H1 (cell line): ENCODE measurements around the gene RILPL2. TPM values are rescaled to one million over a fixed set of nuclear protein-coding genes. Genes with fewer than 3 reads are reported as not detected.
"Not testable (repeated sequence)": the region's sequence is repeated elsewhere in the genome, so short reads cannot be mapped to it uniquely, and the experiment has no call there.

Source experiments
- CTCF ChIA-PET: fragments of 300-600 bp; sonication (Branson Sonifier 250); formaldehyde crosslinking; loops from one replicate; lab custom pipeline; 2021; ENCODE audit not compliant: partially characterized antibody; lab: Charles Lee
- POLR2A ChIA-PET: fragments of 300-600 bp; sonication (Branson Sonifier 250); formaldehyde crosslinking; loops from one replicate; lab custom pipeline; 2021; ENCODE audit warnings: inconsistent platforms; ENCODE audit not compliant: partially characterized antibody; lab: Charles Lee
- DNase-seq, 2 experiments: peaks; one replicate each; pipeline versions ENCODE4 v3.0.0 to v3.0.0-alpha.2; 2010 to 2022; ENCODE audit warnings: low spot score in 2 of 2, low read depth in 1 of 2, mixed read lengths in 1 of 2
- FAIRE-seq: peaks from 2 replicates; lab custom pipeline; 2011; peaks lifted over from hg19 to GRCh38; lab: Jason Lieb, UNC
- H2AFZ ChIP-seq: 2 replicates; pipeline ENCODE4 v1.8.1; 2012; ENCODE audit warnings: low read length, inconsistent platforms
- H2AK5ac ChIP-seq: 2 replicates; pipeline ENCODE4 v1.6.1; 2013; ENCODE audit warnings: low read depth, low read length
- H2BK120ac ChIP-seq: replicated peaks from 2 replicates; pipeline ENCODE3; 2013; ENCODE audit warnings: low read depth, low read length, inconsistent platforms
- H2BK12ac ChIP-seq: 2 replicates; pipeline ENCODE4 v1.6.1; 2013; ENCODE audit warnings: low read depth, low read length
- H2BK15ac ChIP-seq: 2 replicates; pipeline ENCODE4 v1.6.1; 2013; ENCODE audit warnings: low read length
- H2BK20ac ChIP-seq: 2 replicates; pipeline ENCODE4 v1.6.1; 2013; ENCODE audit warnings: low read length
- H2BK5ac ChIP-seq: 2 replicates; pipeline ENCODE4 v1.6.1; 2013; ENCODE audit warnings: low read depth, low read length
- H3K14ac ChIP-seq: 2 replicates; pipeline ENCODE4 v1.6.1; 2013; ENCODE audit warnings: inconsistent platforms; ENCODE audit not compliant: insufficient read length
- H3K18ac ChIP-seq: 2 replicates; pipeline ENCODE4 v1.6.1; 2013; ENCODE audit warnings: low read length; ENCODE audit errors: extremely low read depth
- H3K23ac ChIP-seq: 2 replicates; pipeline ENCODE4 v1.6.1; 2013; ENCODE audit warnings: inconsistent platforms; ENCODE audit not compliant: insufficient read length
- H3K23me2 ChIP-seq: 2 replicates; pipeline ENCODE4 v1.6.1; 2013; ENCODE audit warnings: low read depth, low read length
- H3K27ac ChIP-seq: 2 replicates; pipeline ENCODE4 v1.6.1; 2011; ENCODE audit warnings: low read depth, low read length, inconsistent platforms
- H3K27me3 ChIP-seq, 4 experiments: replicated peaks in 1 of 4; 1 replicate in 1 of 4; 2 replicates in 3 of 4; pipeline versions ENCODE4 v1.6.1 to v1.8.1; 2011 to 2013; ENCODE audit warnings: low read length in 3 of 4, mild to moderate bottlenecking in 3 of 4, inconsistent platforms in 2 of 4, mixed read lengths in 2 of 4, moderate library complexity in 1 of 4; ENCODE audit not compliant: control insufficient read depth in 3 of 4, insufficient read depth in 3 of 4; ENCODE audit errors: extremely low read depth in 1 of 4
- H3K36me3 ChIP-seq, 4 experiments: 2 replicates each; pipeline versions ENCODE4 v1.6.1 to v1.8.1; 2011 to 2013; ENCODE audit warnings: mild to moderate bottlenecking in 4 of 4, low read length in 3 of 4, moderate library complexity in 2 of 4, control low read depth in 1 of 4, inconsistent platforms in 1 of 4; ENCODE audit not compliant: insufficient read depth in 4 of 4, control insufficient read depth in 2 of 4
- H3K4ac ChIP-seq: replicated peaks from 2 replicates; pipeline ENCODE3; 2013; ENCODE audit warnings: low read length, low read depth, mixed read lengths, inconsistent platforms; ENCODE audit not compliant: insufficient read length
- H3K4me1 ChIP-seq, 4 experiments: replicated peaks in 1 of 4; 1 replicate in 1 of 4; 2 replicates in 3 of 4; pipeline versions ENCODE4 v1.6.1 to v1.8.1; 2011 to 2013; ENCODE audit warnings: low read length in 3 of 4, inconsistent platforms in 2 of 4, mixed read lengths in 1 of 4; ENCODE audit not compliant: insufficient read depth in 4 of 4, control insufficient read depth in 3 of 4
- H3K4me2 ChIP-seq, 2 experiments: 2 replicates each; pipeline versions ENCODE4 v1.6.1 to v1.8.1; 2011 to 2013; ENCODE audit warnings: low read depth in 2 of 2, low read length in 2 of 2, control low read depth in 1 of 2, inconsistent platforms in 1 of 2, mild to moderate bottlenecking in 1 of 2; ENCODE audit not compliant: insufficient read depth in 1 of 2
- H3K4me3 ChIP-seq, 4 experiments: fragments of 200-600, 300-600 bp in 1 of 4; sonication (generic), shearing (Covaris generic), sonication (Bioruptor Twin) in 1 of 4; 2 replicates each; pipeline versions ENCODE4 v1.5.1 to v1.8.1; 2011 to 2016; ENCODE audit warnings: low read length in 4 of 4, low read depth in 3 of 4, control low read depth in 2 of 4, inconsistent platforms in 2 of 4, mild to moderate bottlenecking in 2 of 4, mixed read lengths in 1 of 4, moderate library complexity in 1 of 4; ENCODE audit not compliant: insufficient read depth in 2 of 4; ENCODE audit errors: extremely low read depth in 1 of 4
- H3K56ac ChIP-seq: replicated peaks from 2 replicates; pipeline ENCODE3; 2013; ENCODE audit warnings: low read depth, mild to moderate bottlenecking, mixed read lengths, low read length, inconsistent platforms; ENCODE audit not compliant: insufficient read length
- H3K79me1 ChIP-seq: 2 replicates; pipeline ENCODE4 v1.6.1; 2013; ENCODE audit warnings: low read depth, low read length, control low read depth
- H3K79me2 ChIP-seq, 2 experiments: 2 replicates each; pipeline versions ENCODE4 v1.6.1 to v1.8.1; 2012 to 2013; ENCODE audit warnings: low read length in 2 of 2, mild to moderate bottlenecking in 2 of 2, inconsistent platforms in 1 of 2; ENCODE audit not compliant: insufficient read depth in 2 of 2, control insufficient read depth in 1 of 2
- H3K9ac ChIP-seq, 4 experiments: replicated peaks in 1 of 4; 1 replicate in 1 of 4; 2 replicates in 3 of 4; pipeline versions ENCODE4 v1.6.1 to v1.8.1; 2011 to 2013; ENCODE audit warnings: low read depth in 3 of 4, low read length in 3 of 4, control low read depth in 2 of 4, mild to moderate bottlenecking in 2 of 4, moderate library complexity in 2 of 4, inconsistent platforms in 1 of 4; ENCODE audit errors: extremely low read depth in 1 of 4
- H3K9me3 ChIP-seq, 2 experiments: 2 replicates each; pipeline versions ENCODE4 v1.6.1 to v1.8.1; 2012 to 2013; ENCODE audit warnings: mild to moderate bottlenecking in 2 of 2, moderate library complexity in 2 of 2, control low read depth in 1 of 2, inconsistent platforms in 1 of 2, low read depth in 1 of 2, low read length in 1 of 2, mixed read lengths in 1 of 2; ENCODE audit not compliant: insufficient read depth in 2 of 2
- H4K20me1 ChIP-seq, 2 experiments: replicated peaks in 1 of 2; 2 replicates each; pipeline versions ENCODE3 to v1.8.1; 2011 to 2013; ENCODE audit warnings: inconsistent platforms in 2 of 2, low read length in 2 of 2, mild to moderate bottlenecking in 1 of 2; ENCODE audit not compliant: insufficient read depth in 2 of 2, control insufficient read depth in 1 of 2
- H4K5ac ChIP-seq: 2 replicates; pipeline ENCODE4 v1.6.1; 2013; ENCODE audit warnings: low read length, low read depth, mixed read lengths, inconsistent platforms; ENCODE audit not compliant: insufficient read length
- H4K8ac ChIP-seq: 2 replicates; pipeline ENCODE4 v1.8.0; 2013; ENCODE audit warnings: mild to moderate bottlenecking, moderate library complexity, low read length, inconsistent platforms; ENCODE audit not compliant: insufficient read depth; ENCODE audit errors: extremely low read depth
- H4K91ac ChIP-seq: replicated peaks from 2 replicates; pipeline ENCODE3; 2013; ENCODE audit warnings: low read length, mixed read lengths, inconsistent platforms; ENCODE audit not compliant: insufficient read length
- whole genome bisulfite sequencing, 2 experiments: shearing (Covaris generic) in 1 of 2; methylation state at CpG; one replicate each; pipeline versions ENCODE4 v1.1.6 to v1.1.7; 2013 to 2015; ENCODE audit warnings: low lambda C conversion rate in 2 of 2, mixed read lengths in 2 of 2, inconsistent platforms in 1 of 2, low coverage in 1 of 2, missing lambda C conversion rate in 1 of 2; ENCODE audit not compliant: insufficient replicate concordance in 2 of 2, insufficient coverage in 1 of 2, insufficient read length in 1 of 2; ENCODE audit errors: extremely low coverage in 1 of 2, missing lambda C conversion rate in 1 of 2; 5-methylcytosine and 5-hydroxymethylcytosine counted together
- polyA plus RNA-seq, 7 experiments: library from polyadenylated mRNA; depleted of rRNA in 3 of 7; stranded (reverse) in 5 of 7; unstranded in 2 of 7; fragments of >200 nt in 5 of 7; fragments of 200-250 nt in 2 of 7; gene quantifications; 1 replicate in 5 of 7; 2 replicates in 1 of 7; 4 replicates in 1 of 7; pipeline versions ENCODE4 v1.2.1 to v1.2.3, GENCODE V29; 2011 to 2013; ENCODE audit warnings: missing spikeins in 2 of 7, mixed read lengths in 2 of 7
- total RNA-seq: library from RNA; stranded (reverse); fragmentation: NEBNext Ultra II Directional; extraction: Animal tissue kit (Norgen Biotek cat#: 25700); gene quantifications from 2 replicates; pipeline ENCODE4 v1.2.1, GENCODE V29; 2021

RILPL2 gene
- total and polyA plus RNA-seq, 2 of the 8 experiments (the other 6 are each of a cell fraction or from before 2014, with no cell fraction given): 0.77 to 1.4 TPM

GRCh38 chr12:123368431-123368830, 68.1 kb downstream of the RILPL2 start:
- H3K18ac ChIP-seq, H3K4me3 ChIP-seq, H4K5ac ChIP-seq, H2BK20ac ChIP-seq, H4K91ac ChIP-seq, H3K79me1 ChIP-seq, FAIRE-seq, H3K9me3 ChIP-seq, H3K23me2 ChIP-seq, H3K4ac ChIP-seq, H3K9ac ChIP-seq, H3K36me3 ChIP-seq, H2BK120ac ChIP-seq, H2BK5ac ChIP-seq, H3K4me2 ChIP-seq, H3K23ac ChIP-seq, H2BK12ac ChIP-seq, H3K27me3 ChIP-seq, H2AK5ac ChIP-seq, H3K4me1 ChIP-seq, H4K8ac ChIP-seq, H4K20me1 ChIP-seq, H3K56ac ChIP-seq, H3K27ac ChIP-seq, H2BK15ac ChIP-seq, H2AFZ ChIP-seq, H3K14ac ChIP-seq, DNase-seq: not testable (repeated sequence)
- POLR2A ChIA-PET: interaction anchor here (1.2 to 2.2 kb wide), 3 partner anchors 8 to 16 kb away, joined by 3 to 4 read pairs (median 4); partner anchors contain the start of gene KMT5A
- peaks cover 6 to 12% of the 10 kb centered on the region in 2 experiments for H3K79me2 ChIP-seq
- CTCF ChIA-PET: interaction anchor here (0.7 kb wide), 1 partner anchor 15 kb away, joined by 3 read pairs; no protein-coding TSS in a partner anchor
- WGBS, 2 experiments: 94% methylated on average over 7 of the region's 7 CpGs; no CpG with 5 or more reads in 1 of the 2 experiments
